ENCODE data around the gene FHOD3. TPM values are rescaled to one million over a fixed set of nuclear protein-coding genes. Genes with fewer than 3 reads are reported as not detected.

Gene FHOD3
- polyA plus RNA-seq, 2 of the 4 experiments (the other 2 are of a cell fraction) = 2.5 to 3.6 TPM

DNA sequence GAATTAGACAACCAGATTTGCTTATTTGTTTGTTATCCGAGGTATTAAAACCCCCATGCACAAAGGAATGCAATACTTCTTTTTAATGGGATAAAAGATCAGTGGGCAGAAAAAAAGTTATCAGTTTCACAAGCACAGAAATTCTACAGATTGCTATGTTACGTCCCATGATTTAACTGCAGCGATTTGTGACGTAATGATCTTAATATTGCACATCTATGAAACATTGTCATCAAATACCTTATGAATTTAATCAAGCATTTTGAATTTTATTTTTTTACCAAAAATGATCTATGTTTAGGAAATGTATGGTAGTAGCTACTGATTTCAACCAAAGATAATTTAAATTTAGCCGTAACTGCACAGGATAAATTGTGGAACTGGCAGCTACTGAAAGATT is 138.9 kb downstream of the FHOD3 start (continued):
- TF ChIP-seq, protein P1, sequence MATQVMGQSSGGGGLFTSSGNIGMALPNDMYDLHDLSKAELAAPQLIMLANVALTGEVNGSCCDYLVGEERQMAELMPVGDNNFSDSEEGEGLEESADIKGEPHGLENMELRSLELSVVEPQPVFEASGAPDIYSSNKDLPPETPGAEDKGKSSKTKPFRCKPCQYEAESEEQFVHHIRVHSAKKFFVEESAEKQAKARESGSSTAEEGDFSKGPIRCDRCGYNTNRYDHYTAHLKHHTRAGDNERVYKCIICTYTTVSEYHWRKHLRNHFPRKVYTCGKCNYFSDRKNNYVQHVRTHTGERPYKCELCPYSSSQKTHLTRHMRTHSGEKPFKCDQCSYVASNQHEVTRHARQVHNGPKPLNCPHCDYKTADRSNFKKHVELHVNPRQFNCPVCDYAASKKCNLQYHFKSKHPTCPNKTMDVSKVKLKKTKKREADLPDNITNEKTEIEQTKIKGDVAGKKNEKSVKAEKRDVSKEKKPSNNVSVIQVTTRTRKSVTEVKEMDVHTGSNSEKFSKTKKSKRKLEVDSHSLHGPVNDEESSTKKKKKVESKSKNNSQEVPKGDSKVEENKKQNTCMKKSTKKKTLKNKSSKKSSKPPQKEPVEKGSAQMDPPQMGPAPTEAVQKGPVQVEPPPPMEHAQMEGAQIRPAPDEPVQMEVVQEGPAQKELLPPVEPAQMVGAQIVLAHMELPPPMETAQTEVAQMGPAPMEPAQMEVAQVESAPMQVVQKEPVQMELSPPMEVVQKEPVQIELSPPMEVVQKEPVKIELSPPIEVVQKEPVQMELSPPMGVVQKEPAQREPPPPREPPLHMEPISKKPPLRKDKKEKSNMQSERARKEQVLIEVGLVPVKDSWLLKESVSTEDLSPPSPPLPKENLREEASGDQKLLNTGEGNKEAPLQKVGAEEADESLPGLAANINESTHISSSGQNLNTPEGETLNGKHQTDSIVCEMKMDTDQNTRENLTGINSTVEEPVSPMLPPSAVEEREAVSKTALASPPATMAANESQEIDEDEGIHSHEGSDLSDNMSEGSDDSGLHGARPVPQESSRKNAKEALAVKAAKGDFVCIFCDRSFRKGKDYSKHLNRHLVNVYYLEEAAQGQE (IDR thresholded peaks at IDR 0.05) = no peak
- TF ChIP-seq HOXB5 (CRISPR knock-in tag; IDR thresholded peaks at IDR 0.05) (no peak), TFCP2L1 (CRISPR knock-in tag; IDR thresholded peaks at IDR 0.05) (no peak), EHF (CRISPR knock-in tag; IDR thresholded peaks at IDR 0.05) (no peak), JUN (IDR thresholded peaks at IDR 0.05) (no peak)

- Histone ChIP-seq H3K27ac (no peak overlapping the region), H3K4me2 (no peak overlapping the region), H3K9me3 (no peaks in the 10 kb centered on the region), H3K4me3 (no peak overlapping the region), H3K4me1 (peaks cover 14% of the 10 kb centered on the region; the same call in 2 of the 3 replicates)
- CTCF ChIA-PET = interaction anchor here (1.0 kb wide), 1 partner anchor 45 kb away, joined by 3 read pairs; no protein-coding TSS in a partner anchor
- DNase-seq (ENCODE audit: low read depth in 1 of 2, low spot score in 1 of 2) (no peak), FAIRE-seq (no peak), ATAC-seq (no peak)
- TF ChIP-seq, protein P2, sequence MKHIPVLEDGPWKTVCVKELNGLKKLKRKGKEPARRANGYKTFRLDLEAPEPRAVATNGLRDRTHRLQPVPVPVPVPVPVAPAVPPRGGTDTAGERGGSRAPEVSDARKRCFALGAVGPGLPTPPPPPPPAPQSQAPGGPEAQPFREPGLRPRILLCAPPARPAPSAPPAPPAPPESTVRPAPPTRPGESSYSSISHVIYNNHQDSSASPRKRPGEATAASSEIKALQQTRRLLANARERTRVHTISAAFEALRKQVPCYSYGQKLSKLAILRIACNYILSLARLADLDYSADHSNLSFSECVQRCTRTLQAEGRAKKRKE (CRISPR knock-in tag; IDR thresholded peaks at IDR 0.05; ENCODE audit: low read depth) = no peak
- TF ChIP-seq SREBF2 (IDR thresholded peaks at IDR 0.05) = no peak
- TF ChIP-seq, protein P3, sequence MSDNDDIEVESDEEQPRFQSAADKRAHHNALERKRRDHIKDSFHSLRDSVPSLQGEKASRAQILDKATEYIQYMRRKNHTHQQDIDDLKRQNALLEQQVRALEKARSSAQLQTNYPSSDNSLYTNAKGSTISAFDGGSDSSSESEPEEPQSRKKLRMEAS (IDR thresholded peaks at IDR 0.05) = no peak
- TF ChIP-seq, protein P1 (IDR thresholded peaks at IDR 0.05) = no peak
- no peak for TF ChIP-seq KDM5A (IDR thresholded peaks at IDR 0.05)
- no peak for TF ChIP-seq BHLHE40 (IDR thresholded peaks at IDR 0.05; ENCODE audit: low read depth, low read length)
- no peak for TF ChIP-seq HOXA7 (CRISPR knock-in tag; IDR thresholded peaks at IDR 0.05)
- no peak for TF ChIP-seq ELK1 (IDR thresholded peaks at IDR 0.05; ENCODE audit: low read depth, low read length)
- TF ChIP-seq MAZ (IDR thresholded peaks at IDR 0.05; ENCODE audit: borderline replicate concordance, low read depth, low read length) = no peak
- TF ChIP-seq NR3C1 (IDR thresholded peaks at IDR 0.05) = no peak
- no peak for TF ChIP-seq EP300 (IDR thresholded peaks at IDR 0.05)
- TF ChIP-seq TP53 (CRISPR knock-in tag; IDR thresholded peaks at IDR 0.05) = no peak
- no peak for TF ChIP-seq JUN (IDR thresholded peaks at IDR 0.05)
- TF ChIP-seq HES2 (IDR thresholded peaks at IDR 0.05) = no peak
- no peak for TF ChIP-seq HOXB13 (CRISPR knock-in tag; IDR thresholded peaks at IDR 0.05; ENCODE audit: low read depth)
- TF ChIP-seq TFCP2L1 (CRISPR knock-in tag; IDR thresholded peaks at IDR 0.05) = no peak
- TF ChIP-seq, protein P4, sequence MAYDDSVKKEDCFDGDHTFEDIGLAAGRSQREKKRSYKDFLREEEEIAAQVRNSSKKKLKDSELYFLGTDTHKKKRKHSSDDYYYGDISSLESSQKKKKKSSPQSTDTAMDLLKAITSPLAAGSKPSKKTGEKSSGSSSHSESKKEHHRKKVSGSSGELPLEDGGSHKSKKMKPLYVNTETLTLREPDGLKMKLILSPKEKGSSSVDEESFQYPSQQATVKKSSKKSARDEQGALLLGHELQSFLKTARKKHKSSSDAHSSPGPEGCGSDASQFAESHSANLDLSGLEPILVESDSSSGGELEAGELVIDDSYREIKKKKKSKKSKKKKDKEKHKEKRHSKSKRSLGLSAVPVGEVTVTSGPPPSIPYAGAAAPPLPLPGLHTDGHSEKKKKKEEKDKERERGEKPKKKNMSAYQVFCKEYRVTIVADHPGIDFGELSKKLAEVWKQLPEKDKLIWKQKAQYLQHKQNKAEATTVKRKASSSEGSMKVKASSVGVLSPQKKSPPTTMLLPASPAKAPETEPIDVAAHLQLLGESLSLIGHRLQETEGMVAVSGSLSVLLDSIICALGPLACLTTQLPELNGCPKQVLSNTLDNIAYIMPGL (CRISPR knock-in tag; IDR thresholded peaks at IDR 0.05; ENCODE audit: borderline replicate concordance) = no peak
- no peak for TF ChIP-seq PBX3 (IDR thresholded peaks at IDR 0.05)
- no peak for TF ChIP-seq JUNB (IDR thresholded peaks at IDR 0.05)
- no peak for TF ChIP-seq POLR2A (IDR thresholded peaks at IDR 0.05; ENCODE audit: low read length)
- POLR2A ChIA-PET = no interaction called here
- 59% methylated on average over 2 of the region's 2 CpGs for WGBS (ENCODE audit: missing lambda C conversion rate)
Observed at GRCh38 chr18:36440614-36441013, 143.1 kb downstream of the FHOD3 start.
